Measurements from ENCODE around the gene PACSIN2. TPM values are rescaled to one million over a fixed set of nuclear protein-coding genes. Genes with fewer than 3 reads are reported as not detected.
A peak's percentile ranks its signal among the peaks of the same experiment; 100 is the strongest.

PACSIN2 gene
- total and polyA plus RNA-seq, 10 of the 15 experiments (the other 5 are each of a cell fraction or from before 2014, with no cell fraction given), result 0.93 to 78.7 (median 46.8) TPM

DNA sequence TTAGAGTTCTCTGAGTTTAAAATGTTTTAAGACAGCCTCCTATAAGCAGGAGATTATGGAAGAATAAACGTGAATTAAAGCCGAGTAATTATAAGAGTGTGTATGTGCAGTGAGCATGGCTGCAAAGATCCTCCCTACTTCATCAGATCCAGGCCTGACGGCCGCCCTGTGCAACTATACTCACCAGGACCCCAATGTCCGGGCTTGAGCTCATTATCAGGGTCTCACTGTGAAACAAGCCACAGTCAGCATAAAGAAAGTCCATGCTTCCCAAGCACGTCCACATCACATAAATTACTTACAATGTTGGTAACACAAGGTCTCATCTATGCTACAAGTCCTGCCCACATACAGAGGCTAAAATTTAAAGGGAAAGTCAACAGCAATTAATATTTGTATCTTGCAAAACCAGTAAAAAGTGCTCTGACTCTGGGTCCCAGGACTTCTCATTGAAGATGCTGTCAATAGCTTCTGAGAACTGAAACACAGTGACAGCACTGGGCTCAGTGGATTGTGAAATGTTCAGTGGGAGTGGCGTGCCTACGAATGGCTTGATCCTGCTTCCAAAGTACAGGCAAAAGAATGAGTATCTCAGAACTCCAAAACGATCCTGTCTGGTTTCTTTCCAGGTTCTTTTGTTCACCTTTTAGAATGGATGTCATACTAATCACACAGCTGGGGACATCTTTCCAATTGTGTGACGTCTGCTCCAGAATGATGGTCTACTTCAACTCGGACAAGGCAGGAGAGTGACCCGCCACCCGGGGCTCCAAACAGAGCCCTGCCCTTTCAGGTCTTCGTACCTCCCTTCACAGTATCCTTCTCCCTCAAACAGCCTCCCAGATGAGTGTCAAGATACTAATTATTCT, 85.7 kb downstream of the PACSIN2 start:
- POLR2A ChIA-PET, result interaction anchor here (0.9 to 3.9 kb wide), 7 partner anchors 8 to 86 kb away, joined by 3 to 15 read pairs (median 8); partner anchors contain the start of gene PACSIN2
- CTCF ChIA-PET, result interaction anchor here (1.0 to 2.5 kb wide), 9 partner anchors 10 to 105 kb away, joined by 3 to 16 read pairs (median 5); no protein-coding TSS in a partner anchor
- intact Hi-C loops (cut with micrococcal nuclease; ENCODE audit: unreplicated experiment), result no loop called here
- Histone ChIP-seq H3K27me3 (replicated peaks in 1 of 2; ENCODE audit: control insufficient read depth in 2 of 2, insufficient read depth in 2 of 2, low read length in 1 of 2) (no peaks in the 10 kb centered on the region), H2AFZ (ENCODE audit: control insufficient read depth, low read depth, low read length) (no peak overlapping the region), H3K9ac (ENCODE audit: control insufficient read depth, insufficient read depth, low read length) (peak overlapping the region; percentile 75), H3K4me1 (ENCODE audit: control insufficient read depth, insufficient read depth, low read length) (peaks cover 74% of the 10 kb centered on the region), H3K4me2 (ENCODE audit: control insufficient read depth, insufficient read depth) (peak overlapping the region; percentile 98), H3K9me3 (replicated peaks; ENCODE audit: control insufficient read depth, insufficient read depth, low read length) (no peaks in the 10 kb centered on the region; the same call in 2 of the 3 replicates), H3K36me3 (ENCODE audit: control insufficient read depth in 2 of 2, insufficient read depth in 2 of 2, low read length in 1 of 2) (0 out of 4 replicates have a peak, but pooled peaks cover 0 to 5% of the 10 kb centered on the region in 2 experiments), H3K27ac (ENCODE audit: control insufficient read depth, insufficient read depth) (peak overlapping the region; percentile 99), H4K20me1 (ENCODE audit: control insufficient read depth, insufficient read depth) (no peaks in the 10 kb centered on the region), H3K4me3 (peak overlapping the region; percentile 13; the same call in 1 of the 2 replicates), H3K79me2 (ENCODE audit: control insufficient read depth, insufficient read depth, low read length) (peaks cover 84% of the 10 kb centered on the region)
- no TSS peak for BruUV-seq (replicated peaks)
- SMC1A ChIA-PET (ENCODE audit: uncharacterized antibody, unreplicated experiment), result interaction anchor here (0.5 to 4.8 kb wide), 19 partner anchors 8 to 1002 kb away, joined by 3 to 35 read pairs (median 6); no protein-coding TSS in a partner anchor
- ATAC-seq (peak; percentile 22), DNase-seq (ENCODE audit: low read depth, low spot score) (peak; percentile 61), FAIRE-seq (peak; percentile 76)
- RAD21 ChIA-PET (ENCODE audit: unreplicated experiment), result interaction anchor here (0.6 to 2.3 kb wide), 11 partner anchors 10 to 164 kb away, joined by 3 to 13 read pairs (median 4); no protein-coding TSS in a partner anchor
- in situ Hi-C loops (cut with MboI), result loop anchor here (10.0 kb wide), 1 partner anchor 1106 kb away; no protein-coding TSS in a partner anchor
- WGBS (ENCODE audit: insufficient coverage, insufficient replicate concordance, low lambda C conversion rate, missing lambda C conversion rate), result 38% methylated on average over 14 of the region's 14 CpGs
- TF ChIP-seq GATAD2B (conservative IDR thresholded peaks at IDR 0.05; ENCODE audit: low read depth), result no peak
- peak; percentile 48 for TF ChIP-seq IKZF1 (conservative IDR thresholded peaks at IDR 0.05)
- TF ChIP-seq IKZF2 (IDR thresholded peaks at IDR 0.05), result peak; percentile 37 to 48; a peak in 2 of 4 replicates
- no peak for TF ChIP-seq TCF3 (IDR thresholded peaks at IDR 0.05; ENCODE audit: borderline replicate concordance, insufficient read depth, low read depth, low read length)
- TF ChIP-seq BRCA1 (IDR thresholded peaks at IDR 0.05; ENCODE audit: low read depth, low read length), result no peak
- TF ChIP-seq SREBF2 (IDR thresholded peaks at IDR 0.05; ENCODE audit: low read length), result no peak
- TF ChIP-seq, protein P1, sequence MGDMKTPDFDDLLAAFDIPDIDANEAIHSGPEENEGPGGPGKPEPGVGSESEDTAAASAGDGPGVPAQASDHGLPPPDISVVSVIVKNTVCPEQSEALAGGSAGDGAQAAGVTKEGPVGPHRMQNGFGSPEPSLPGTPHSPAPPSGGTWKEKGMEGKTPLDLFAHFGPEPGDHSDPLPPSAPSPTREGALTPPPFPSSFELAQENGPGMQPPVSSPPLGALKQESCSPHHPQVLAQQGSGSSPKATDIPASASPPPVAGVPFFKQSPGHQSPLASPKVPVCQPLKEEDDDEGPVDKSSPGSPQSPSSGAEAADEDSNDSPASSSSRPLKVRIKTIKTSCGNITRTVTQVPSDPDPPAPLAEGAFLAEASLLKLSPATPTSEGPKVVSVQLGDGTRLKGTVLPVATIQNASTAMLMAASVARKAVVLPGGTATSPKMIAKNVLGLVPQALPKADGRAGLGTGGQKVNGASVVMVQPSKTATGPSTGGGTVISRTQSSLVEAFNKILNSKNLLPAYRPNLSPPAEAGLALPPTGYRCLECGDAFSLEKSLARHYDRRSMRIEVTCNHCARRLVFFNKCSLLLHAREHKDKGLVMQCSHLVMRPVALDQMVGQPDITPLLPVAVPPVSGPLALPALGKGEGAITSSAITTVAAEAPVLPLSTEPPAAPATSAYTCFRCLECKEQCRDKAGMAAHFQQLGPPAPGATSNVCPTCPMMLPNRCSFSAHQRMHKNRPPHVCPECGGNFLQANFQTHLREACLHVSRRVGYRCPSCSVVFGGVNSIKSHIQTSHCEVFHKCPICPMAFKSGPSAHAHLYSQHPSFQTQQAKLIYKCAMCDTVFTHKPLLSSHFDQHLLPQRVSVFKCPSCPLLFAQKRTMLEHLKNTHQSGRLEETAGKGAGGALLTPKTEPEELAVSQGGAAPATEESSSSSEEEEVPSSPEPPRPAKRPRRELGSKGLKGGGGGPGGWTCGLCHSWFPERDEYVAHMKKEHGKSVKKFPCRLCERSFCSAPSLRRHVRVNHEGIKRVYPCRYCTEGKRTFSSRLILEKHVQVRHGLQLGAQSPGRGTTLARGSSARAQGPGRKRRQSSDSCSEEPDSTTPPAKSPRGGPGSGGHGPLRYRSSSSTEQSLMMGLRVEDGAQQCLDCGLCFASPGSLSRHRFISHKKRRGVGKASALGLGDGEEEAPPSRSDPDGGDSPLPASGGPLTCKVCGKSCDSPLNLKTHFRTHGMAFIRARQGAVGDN (IDR thresholded peaks at IDR 0.05), result peak; percentile 42; the same call in 1 of the 2 replicates
- TF ChIP-seq SREBF1 (IDR thresholded peaks at IDR 0.05; ENCODE audit: low read length), result no peak
- no peak for TF ChIP-seq SMAD5 (IDR thresholded peaks at IDR 0.05; ENCODE audit: low read depth)
- TF ChIP-seq PAX5 (IDR thresholded peaks at IDR 0.05; ENCODE audit: borderline replicate concordance, low read depth, low read length), result peak; percentile 10; the same call in 1 of the 2 replicates
- TF ChIP-seq RELA (IDR thresholded peaks at IDR 0.05; ENCODE audit: borderline replicate concordance, partially characterized antibody), result peak; percentile 15
- no peak for TF ChIP-seq FOS (IDR thresholded peaks at IDR 0.05; ENCODE audit: borderline replicate concordance, extremely low read depth, insufficient read length)
- 0 out of 4 replicates have a peak, but pooled peaks of 1 of the 2 experiments have one; percentile 36 for TF ChIP-seq CEBPB (IDR thresholded peaks at IDR 0.05; ENCODE audit: borderline replicate concordance in 1 of 2, low read depth in 2 of 2, low read length in 2 of 2)
- TF ChIP-seq NFYA (IDR thresholded peaks at IDR 0.05; ENCODE audit: borderline replicate concordance, low read depth, low read length), result no peak
- 0 out of 3 replicates have a peak, but pooled peaks have one; percentile 22 for TF ChIP-seq POU2F2 (IDR thresholded peaks at IDR 0.05; ENCODE audit: borderline replicate concordance, low read depth, low read length)
- TF ChIP-seq, protein P2, sequence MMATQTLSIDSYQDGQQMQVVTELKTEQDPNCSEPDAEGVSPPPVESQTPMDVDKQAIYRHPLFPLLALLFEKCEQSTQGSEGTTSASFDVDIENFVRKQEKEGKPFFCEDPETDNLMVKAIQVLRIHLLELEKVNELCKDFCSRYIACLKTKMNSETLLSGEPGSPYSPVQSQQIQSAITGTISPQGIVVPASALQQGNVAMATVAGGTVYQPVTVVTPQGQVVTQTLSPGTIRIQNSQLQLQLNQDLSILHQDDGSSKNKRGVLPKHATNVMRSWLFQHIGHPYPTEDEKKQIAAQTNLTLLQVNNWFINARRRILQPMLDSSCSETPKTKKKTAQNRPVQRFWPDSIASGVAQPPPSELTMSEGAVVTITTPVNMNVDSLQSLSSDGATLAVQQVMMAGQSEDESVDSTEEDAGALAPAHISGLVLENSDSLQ (IDR thresholded peaks at IDR 0.05), result peak; percentile 69; the same call in 1 of the 2 replicates
- no peak for TF ChIP-seq ETV6 (conservative IDR thresholded peaks at IDR 0.05 in 1 of 2, IDR thresholded peaks at IDR 0.05 in 1 of 2; ENCODE audit: borderline replicate concordance in 1 of 2, low read depth in 1 of 2)

Data from GM12878 (cell line).